ENCODE results near the gene DSE.

DSE gene

GRCh38 chr6:116445102-116445501 is 74.4 kb downstream of the DSE start:
- no peak for TF ChIP-seq CTCF (IDR thresholded peaks at IDR 0.05)

GRCh38 chr6:116446399-116446798 is 75.7 kb downstream of the DSE start:
- no peak for TF ChIP-seq CTCF (IDR thresholded peaks at IDR 0.05)

GRCh38 chr6:116447052-116447451 is 76.3 kb downstream of the DSE start:
- TF ChIP-seq CTCF (IDR thresholded peaks at IDR 0.05) = no peak

GRCh38 chr6:116447496-116448011 is 76.8 kb downstream of the DSE start:
- peak; percentile 9; the same call in 1 of the 2 replicates for TF ChIP-seq CTCF (IDR thresholded peaks at IDR 0.05)

GRCh38 chr6:116449565-116449964 is 78.8 kb downstream of the DSE start:
- TF ChIP-seq CTCF (IDR thresholded peaks at IDR 0.05) = no peak

GRCh38 chr6:116450185-116450710 is 79.5 kb downstream of the DSE start:
- no peak for TF ChIP-seq CTCF (IDR thresholded peaks at IDR 0.05)

- no peak for TF ChIP-seq CTCF (IDR thresholded peaks at IDR 0.05)
Measured at GRCh38 chr6:116450769-116451740, 80.3 kb downstream of the DSE start.
